ENCODE results near the gene POLR2J. TPM values are rescaled to one million over a fixed set of nuclear protein-coding genes. Genes with fewer than 3 reads are reported as not detected.

The POLR2J gene
- total RNA-seq, 1 donor from 2014 or later: 37.1 TPM

- Mint-ChIP-seq H3K36me3 (no peaks in the 10 kb centered on the region), H3K9me3 (no peaks in the 10 kb centered on the region), H3K27me3 (ENCODE audit: low read depth) (no peaks in the 10 kb centered on the region), H3K4me1 (peaks cover 22% of the 10 kb centered on the region), H3K4me3 (peak within 1 kb of the TSS; percentile 77), H3K27ac (peak within 1 kb of the TSS; percentile 82)
- TF ChIP-seq CTCF (IDR thresholded peaks at IDR 0.05; ENCODE audit: unreplicated experiment): no peak
- peak; percentile 82 to 85 for DNase-seq (ENCODE audit: low spot score in 2 of 2, unreplicated experiment in 2 of 2)
These were observed 45.3 kb downstream of the POLR2J start, which contains the start of gene ORAI2 for GRCh38 chr7:102433219-102434038. Gene ORAI2, plus strand, starts transcription at chr7:102433575. Its CDS starts 5,382 bp downstream, at chr7:102438957.

GRCh38 chr7:102432442-102433218 lies 46.1 kb downstream of the POLR2J start:
- H3K27ac Mint-ChIP-seq: peak overlapping the region; percentile 82

GRCh38 chr7:102431617-102432298 lies 47.0 kb downstream of the POLR2J start:
- Mint-ChIP-seq H3K36me3 (peaks cover 2% of the 10 kb centered on the region), H3K4me1 (peaks cover 22% of the 10 kb centered on the region), H3K27me3 (ENCODE audit: low read depth) (no peaks in the 10 kb centered on the region), H3K4me3 (peak overlapping the region; percentile 74), H3K9me3 (no peaks in the 10 kb centered on the region), H3K27ac (peak overlapping the region; percentile 84)
- no peak for DNase-seq (ENCODE audit: low spot score in 2 of 2, unreplicated experiment in 2 of 2)
- TF ChIP-seq CTCF (IDR thresholded peaks at IDR 0.05; ENCODE audit: unreplicated experiment): no peak

More at GRCh38 chr7:102432442-102433218, 46.1 kb downstream of the POLR2J start:
- Mint-ChIP-seq H3K4me1 (peaks cover 22% of the 10 kb centered on the region), H3K4me3 (peak overlapping the region; percentile 74), H3K36me3 (no peaks in the 10 kb centered on the region), H3K27me3 (ENCODE audit: low read depth) (no peaks in the 10 kb centered on the region), H3K9me3 (no peaks in the 10 kb centered on the region)
- TF ChIP-seq CTCF (IDR thresholded peaks at IDR 0.05; ENCODE audit: unreplicated experiment): no peak
- no peak for DNase-seq (ENCODE audit: low spot score in 2 of 2, unreplicated experiment in 2 of 2)

- no peak overlapping the region for H3K4me3 Mint-ChIP-seq
- peaks cover 20% of the 10 kb centered on the region for H3K36me3 Mint-ChIP-seq
- no peak for DNase-seq (ENCODE audit: low spot score in 2 of 2, unreplicated experiment in 2 of 2)
- peak overlapping the region; percentile 26 for H3K27ac Mint-ChIP-seq
- TF ChIP-seq CTCF (IDR thresholded peaks at IDR 0.05; ENCODE audit: unreplicated experiment): no peak
- no peaks in the 10 kb centered on the region for H3K27me3 Mint-ChIP-seq (ENCODE audit: low read depth)
- peaks cover 17% of the 10 kb centered on the region for H3K4me1 Mint-ChIP-seq
- H3K9me3 Mint-ChIP-seq: no peaks in the 10 kb centered on the region
These were observed 49.4 kb downstream of the POLR2J start for GRCh38 chr7:102429141-102429899.

- H3K4me1 Mint-ChIP-seq: peaks cover 7% of the 10 kb centered on the region
- no peak overlapping the region for H3K27ac Mint-ChIP-seq
- H3K27me3 Mint-ChIP-seq (ENCODE audit: low read depth): no peaks in the 10 kb centered on the region
- no peaks in the 10 kb centered on the region for H3K9me3 Mint-ChIP-seq
- no peak overlapping the region for H3K4me3 Mint-ChIP-seq
- peaks cover 24% of the 10 kb centered on the region for H3K36me3 Mint-ChIP-seq
- no peak for TF ChIP-seq CTCF (IDR thresholded peaks at IDR 0.05; ENCODE audit: unreplicated experiment)
- no peak for DNase-seq (ENCODE audit: low spot score in 2 of 2, unreplicated experiment in 2 of 2)
These were observed 51.7 kb downstream of the POLR2J start for GRCh38 chr7:102427019-102427405.

Data from mesothelial cell of epicardium (in vitro differentiated cells).